Ishikawa (cell line): Measurements from ENCODE around the gene DYRK3.

Source experiments
- CEBPB ChIP-seq: IDR thresholded peaks from 2 replicates; pipeline ENCODE4 v1.6.1; 2012
- CREB1 ChIP-seq: IDR thresholded peaks from 2 replicates; pipeline ENCODE4 v1.6.1; 2012; ENCODE audit warnings: low read depth
- EGR1 ChIP-seq: IDR thresholded peaks from 2 replicates; pipeline ENCODE4 v1.6.1; 2012
- EP300 ChIP-seq: IDR thresholded peaks from 2 replicates; pipeline ENCODE4 v1.6.1; 2012; ENCODE audit warnings: borderline replicate concordance
- FOXM1 ChIP-seq: IDR thresholded peaks from 2 replicates; pipeline ENCODE4 v1.6.1; 2012; ENCODE audit warnings: low read depth, borderline replicate concordance
- MAX ChIP-seq: IDR thresholded peaks from 2 replicates; pipeline ENCODE4 v1.6.1; 2012
- NFIC ChIP-seq: IDR thresholded peaks from 2 replicates; pipeline ENCODE4 v1.6.1; 2012
- RAD21 ChIP-seq: IDR thresholded peaks from 2 replicates; pipeline ENCODE4 v1.6.1; 2012; ENCODE audit warnings: low read depth
- REST ChIP-seq: IDR thresholded peaks from 2 replicates; pipeline ENCODE4 v1.6.1; 2012; ENCODE audit warnings: low read depth, mild to moderate bottlenecking
- TAF1 ChIP-seq: IDR thresholded peaks from 2 replicates; pipeline ENCODE4 v1.6.1; 2012; ENCODE audit warnings: low read depth, mild to moderate bottlenecking
- TCF12 ChIP-seq: IDR thresholded peaks from 2 replicates; pipeline ENCODE4 v1.6.1; 2012; ENCODE audit warnings: low read depth
- TEAD4 ChIP-seq: IDR thresholded peaks from 2 replicates; pipeline ENCODE4 v1.6.1; 2012
- YY1 ChIP-seq: IDR thresholded peaks from 2 replicates; pipeline ENCODE4 v1.6.1; 2012; ENCODE audit warnings: low read depth
- ZBTB7A ChIP-seq: IDR thresholded peaks from 2 replicates; pipeline ENCODE4 v1.6.1; 2012; ENCODE audit warnings: low read depth
- TF ChIP-seq, protein P1 (sequence below): IDR thresholded peaks from 2 replicates; pipeline ENCODE4 v1.6.1; 2012

DYRK3 gene

DNA sequence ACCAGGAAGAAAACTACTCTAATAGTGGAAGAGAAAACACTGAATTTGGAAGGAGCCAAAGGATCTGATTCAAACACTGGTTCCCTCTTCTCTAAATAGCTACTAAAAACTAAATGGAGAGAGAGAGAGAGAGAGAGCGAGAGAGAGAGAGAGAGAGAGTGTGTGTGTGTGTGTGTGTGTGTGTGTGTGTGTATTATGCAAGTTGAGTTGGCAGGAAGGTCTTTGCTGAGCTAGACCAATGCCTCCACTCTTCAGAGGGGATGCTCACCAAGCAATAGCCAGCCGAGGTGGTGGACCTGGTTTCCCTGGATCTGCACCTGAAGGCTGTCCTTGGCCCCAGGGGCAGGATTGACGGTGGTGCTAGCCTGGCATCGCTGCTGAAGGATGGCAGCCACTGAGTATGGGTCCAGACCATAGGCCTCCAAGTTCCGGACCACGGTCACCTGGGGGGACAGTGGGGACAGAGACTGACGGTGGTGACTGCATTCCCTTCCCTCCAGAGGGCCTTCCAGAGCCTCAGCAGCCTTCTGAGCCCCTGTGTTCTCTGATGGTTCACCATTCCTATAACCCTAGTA lies 41.9 kb upstream of the DYRK3 start:
- TF ChIP-seq YY1 (no peak), REST (no peak), ZBTB7A (no peak), MAX (no peak)

DNA sequence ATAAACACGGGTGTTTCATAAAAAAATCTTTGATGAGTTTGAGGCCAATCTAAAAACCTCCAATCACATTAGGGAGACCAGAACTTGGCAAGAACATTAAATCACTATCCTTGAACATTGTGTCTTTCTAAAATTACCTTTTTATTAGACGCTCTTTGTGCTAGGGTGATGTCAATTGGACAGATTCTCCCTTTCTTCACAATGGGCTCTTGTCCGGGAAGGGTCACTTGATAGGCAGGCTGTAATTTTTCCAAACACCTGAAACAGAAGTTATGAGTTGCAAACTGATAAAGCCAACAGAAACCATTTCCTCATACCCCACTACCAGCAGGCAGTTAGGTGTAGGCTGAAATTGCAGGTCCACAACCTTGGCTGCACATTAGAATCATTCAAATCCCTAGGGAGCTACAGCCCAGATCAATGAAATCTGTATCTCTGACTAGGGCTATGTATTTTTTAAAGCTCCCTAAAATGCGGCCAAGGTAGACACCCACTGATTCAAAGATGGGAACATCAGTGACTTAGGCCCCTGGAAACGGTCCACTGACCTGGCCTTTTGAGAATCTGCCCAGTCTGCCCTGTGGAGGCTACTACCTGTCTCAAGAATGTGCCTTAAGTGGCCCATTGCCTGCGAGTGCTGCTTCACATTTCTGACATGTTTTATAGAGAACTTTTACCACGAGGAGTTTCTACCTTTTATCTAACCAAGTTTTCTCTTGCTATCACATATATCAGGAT lies 39.6 kb upstream of the DYRK3 start:
- no peak for TF ChIP-seq NFIC
- TF ChIP-seq, protein P1, sequence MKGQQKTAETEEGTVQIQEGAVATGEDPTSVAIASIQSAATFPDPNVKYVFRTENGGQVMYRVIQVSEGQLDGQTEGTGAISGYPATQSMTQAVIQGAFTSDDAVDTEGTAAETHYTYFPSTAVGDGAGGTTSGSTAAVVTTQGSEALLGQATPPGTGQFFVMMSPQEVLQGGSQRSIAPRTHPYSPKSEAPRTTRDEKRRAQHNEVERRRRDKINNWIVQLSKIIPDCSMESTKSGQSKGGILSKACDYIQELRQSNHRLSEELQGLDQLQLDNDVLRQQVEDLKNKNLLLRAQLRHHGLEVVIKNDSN = no peak
- no peak for TF ChIP-seq YY1
- TF ChIP-seq ZBTB7A = no peak
- no peak for TF ChIP-seq REST
- no peak for TF ChIP-seq TAF1
- no peak for TF ChIP-seq EGR1
- no peak for TF ChIP-seq MAX
- TF ChIP-seq RAD21 = no peak
- no peak for TF ChIP-seq TCF12

DNA sequence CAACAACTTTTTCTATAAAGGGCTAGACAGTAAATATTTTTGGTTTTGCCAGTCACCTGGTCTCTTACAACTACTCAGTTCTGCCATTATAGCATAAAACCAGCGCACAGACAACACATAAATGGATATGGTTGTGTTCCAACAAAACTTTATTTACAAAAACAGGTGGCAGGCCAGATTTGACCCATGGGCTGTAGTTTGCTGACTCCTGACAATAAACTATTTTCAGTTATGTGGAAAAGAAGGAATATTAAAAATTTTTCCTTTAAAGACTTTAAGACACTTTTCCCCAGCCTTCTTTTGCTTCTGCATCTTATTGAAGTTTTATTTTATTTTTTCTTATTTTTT lies 39.0 kb upstream of the DYRK3 start:
- no peak for TF ChIP-seq NFIC
- no peak for TF ChIP-seq YY1
- TF ChIP-seq EGR1 = no peak
- no peak for TF ChIP-seq TEAD4
- no peak for TF ChIP-seq CEBPB
- TF ChIP-seq, protein P1 = no peak
- no peak for TF ChIP-seq TCF12
- no peak for TF ChIP-seq TAF1

- TF ChIP-seq YY1 = no peak
- TF ChIP-seq TEAD4 = no peak
Measured at GRCh38 chr1:206600527-206600926, 34.8 kb upstream of the DYRK3 start.

GRCh38 chr1:206604861-206605260 lies 30.5 kb upstream of the DYRK3 start:
- TF ChIP-seq FOXM1 (no peak), ZBTB7A (no peak), REST (no peak), TEAD4 (no peak), MAX (no peak), CREB1 (no peak), RAD21 (no peak), TAF1 (no peak), EP300 (no peak), EGR1 (no peak), TCF12 (no peak)
